ENCODE measurements around the gene OOSP4A.

OOSP4A gene

GRCh38 chr11:59984368-59984767 is 20.5 kb downstream of the OOSP4A start:
- TF ChIP-seq SIN3A (IDR thresholded peaks at IDR 0.05; ENCODE audit: borderline replicate concordance, insufficient read depth, low read length) = no peak
- TF ChIP-seq FOXP2 (optimal IDR thresholded peaks at IDR 0.05; ENCODE audit: borderline replicate concordance, extremely low read depth, extremely low read length, insufficient read depth) = no peak
- TF ChIP-seq POLR2AphosphoS5 (IDR thresholded peaks at IDR 0.05; ENCODE audit: low read depth, low read length) = no peak
- TF ChIP-seq REST (IDR thresholded peaks at IDR 0.05; ENCODE audit: insufficient read depth in 1 of 2, low read depth in 2 of 2, low read length in 2 of 2) = no peak
- TF ChIP-seq TAF1 (IDR thresholded peaks at IDR 0.05; ENCODE audit: borderline replicate concordance, insufficient read depth, low read length) = no peak

GRCh38 chr11:59990421-59990820 is 26.6 kb downstream of the OOSP4A start:
- TF ChIP-seq POLR2AphosphoS5 (IDR thresholded peaks at IDR 0.05; ENCODE audit: low read depth, low read length) = no peak
- TF ChIP-seq SIN3A (IDR thresholded peaks at IDR 0.05; ENCODE audit: borderline replicate concordance, insufficient read depth, low read length) = no peak
- TF ChIP-seq REST (IDR thresholded peaks at IDR 0.05; ENCODE audit: insufficient read depth in 1 of 2, low read depth in 2 of 2, low read length in 2 of 2) = no peak
- TF ChIP-seq TAF1 (IDR thresholded peaks at IDR 0.05; ENCODE audit: borderline replicate concordance, insufficient read depth, low read length) = no peak
- no peak for TF ChIP-seq FOXP2 (optimal IDR thresholded peaks at IDR 0.05; ENCODE audit: borderline replicate concordance, extremely low read depth, extremely low read length, insufficient read depth)

- TF ChIP-seq POLR2AphosphoS5 (IDR thresholded peaks at IDR 0.05; ENCODE audit: low read depth, low read length) = no peak
- no peak for TF ChIP-seq REST (IDR thresholded peaks at IDR 0.05; ENCODE audit: insufficient read depth in 1 of 2, low read depth in 2 of 2, low read length in 2 of 2)
- TF ChIP-seq SIN3A (IDR thresholded peaks at IDR 0.05; ENCODE audit: borderline replicate concordance, insufficient read depth, low read length) = no peak
- TF ChIP-seq FOXP2 (optimal IDR thresholded peaks at IDR 0.05; ENCODE audit: borderline replicate concordance, extremely low read depth, extremely low read length, insufficient read depth) = no peak
- no peak for TF ChIP-seq TAF1 (IDR thresholded peaks at IDR 0.05; ENCODE audit: borderline replicate concordance, insufficient read depth, low read length)
Observed at GRCh38 chr11:59992425-59992824, 28.6 kb downstream of the OOSP4A start.

GRCh38 chr11:59997800-59998199 is 34.0 kb downstream of the OOSP4A start:
- TF ChIP-seq TAF1 (IDR thresholded peaks at IDR 0.05; ENCODE audit: borderline replicate concordance, insufficient read depth, low read length) = no peak
- TF ChIP-seq REST (IDR thresholded peaks at IDR 0.05; ENCODE audit: insufficient read depth in 1 of 2, low read depth in 2 of 2, low read length in 2 of 2) = no peak
- no peak for TF ChIP-seq SIN3A (IDR thresholded peaks at IDR 0.05; ENCODE audit: borderline replicate concordance, insufficient read depth, low read length)
- no peak for TF ChIP-seq POLR2AphosphoS5 (IDR thresholded peaks at IDR 0.05; ENCODE audit: low read depth, low read length)
- TF ChIP-seq FOXP2 (optimal IDR thresholded peaks at IDR 0.05; ENCODE audit: borderline replicate concordance, extremely low read depth, extremely low read length, insufficient read depth) = no peak

- TF ChIP-seq REST (IDR thresholded peaks at IDR 0.05; ENCODE audit: insufficient read depth in 1 of 2, low read depth in 2 of 2, low read length in 2 of 2) = no peak
- TF ChIP-seq FOXP2 (optimal IDR thresholded peaks at IDR 0.05; ENCODE audit: borderline replicate concordance, extremely low read depth, extremely low read length, insufficient read depth) = no peak
- TF ChIP-seq POLR2AphosphoS5 (IDR thresholded peaks at IDR 0.05; ENCODE audit: low read depth, low read length) = no peak
- TF ChIP-seq TAF1 (IDR thresholded peaks at IDR 0.05; ENCODE audit: borderline replicate concordance, insufficient read depth, low read length) = no peak
- no peak for TF ChIP-seq SIN3A (IDR thresholded peaks at IDR 0.05; ENCODE audit: borderline replicate concordance, insufficient read depth, low read length)
Observed at GRCh38 chr11:59999691-60000090, 35.9 kb downstream of the OOSP4A start.

Data from PFSK-1 (cell line).